Activated naive CD4-positive, alpha-beta T cell (primary cell): Measurements from ENCODE around the gene GAA.

Experiments
- DNase-seq, 4 experiments: peaks; one replicate each; lab custom pipeline; 2025; lab: John Stamatoyannopoulos, UW

Gene GAA

GRCh38 chr17:80117491-80118401, 16.4 kb downstream of the GAA start:
- no peak for DNase-seq

GRCh38 chr17:80118601-80119270, 17.4 kb downstream of the GAA start:
- no peak for DNase-seq

- DNase-seq = no peak
These were observed 17.9 kb downstream of the GAA start for GRCh38 chr17:80119271-80119791.

- DNase-seq = no peak
These were observed 18.5 kb downstream of the GAA start for GRCh38 chr17:80119839-80120238.

- DNase-seq = no peak
These were observed 20.7 kb downstream of the GAA start for GRCh38 chr17:80122026-80122575.

- DNase-seq = no peak
These were observed 21.6 kb downstream of the GAA start for GRCh38 chr17:80122926-80123505.

GRCh38 chr17:80123791-80124190, 22.4 kb downstream of the GAA start:
- DNase-seq = no peak

GRCh38 chr17:80124351-80124981, 23.1 kb downstream of the GAA start:
- no peak for DNase-seq

GRCh38 chr17:80125656-80126448, 24.5 kb downstream of the GAA start:
- no peak for DNase-seq

- DNase-seq = no peak
These were observed 25.0 kb downstream of the GAA start for GRCh38 chr17:80126449-80126715.

- DNase-seq = no peak
These were observed 27.7 kb downstream of the GAA start for GRCh38 chr17:80129006-80129565.

GRCh38 chr17:80130992-80131391, 29.6 kb downstream of the GAA start:
- DNase-seq = no peak

- DNase-seq = no peak
These were observed 31.7 kb downstream of the GAA start for GRCh38 chr17:80132906-80133625.

- DNase-seq = no peak
These were observed 32.2 kb downstream of the GAA start for GRCh38 chr17:80133626-80133970.

GRCh38 chr17:80137131-80137530, 35.8 kb downstream of the GAA start:
- DNase-seq = no peak

- DNase-seq = no peak
These were observed 37.6 kb downstream of the GAA start for GRCh38 chr17:80138856-80139426.

GRCh38 chr17:80141463-80142165, 40.2 kb downstream of the GAA start:
- DNase-seq = no peak

GRCh38 chr17:80142929-80143328, 41.5 kb downstream of the GAA start:
- no peak for DNase-seq
